Suprapubic skin (tissue), 4 donors: Measurements from ENCODE around the gene OR4D11. TPM values are rescaled to one million over a fixed set of nuclear protein-coding genes. Genes with fewer than 3 reads are reported as not detected.

Experiments
- DNase-seq, 2 donors: peaks; one replicate each; pipeline ENCODE4 v3.0.0-alpha.2; 2019; ENCODE audit warnings: low spot score in 2 of 2
- H3K27ac ChIP-seq: fragments of 200-600 bp; sonication (generic); one replicate; pipeline ENCODE4 v1.5.1; 2019
- H3K27me3 ChIP-seq: fragments of 200-600 bp; sonication (generic); one replicate; pipeline ENCODE4 v1.5.1; 2019
- H3K36me3 ChIP-seq: fragments of 200-600 bp; sonication (generic); one replicate; pipeline ENCODE4 v1.5.1; 2019
- H3K4me1 ChIP-seq: fragments of 200-600 bp; sonication (generic); one replicate; pipeline ENCODE4 v1.5.1; 2019
- H3K4me3 ChIP-seq: fragments of 200-600 bp; sonication (generic); one replicate; pipeline ENCODE4 v1.5.1; 2019; ENCODE audit warnings: mild to moderate bottlenecking
- H3K9me3 ChIP-seq: fragments of 200-600 bp; sonication (generic); one replicate; pipeline ENCODE4 v1.5.1; 2019
- CTCF ChIP-seq, 2 donors: fragments of 200-600 bp in 1 of 2; fragments of 450-650 bp in 1 of 2; sonication (generic) in 1 of 2; IDR thresholded peaks; one replicate each; pipeline ENCODE4 v1.5.1; 2016 to 2019; ENCODE audit warnings: antibody characterized with exemption in 2 of 2, mild to moderate bottlenecking in 1 of 2, moderate library complexity in 1 of 2
- EP300 ChIP-seq: sonication (generic); formaldehyde crosslinking; IDR thresholded peaks from one replicate; pipeline ENCODE4 v1.6.1; 2017; ENCODE audit warnings: antibody characterized with exemption
- POLR2A ChIP-seq, 2 donors: fragments of 450-650 bp; IDR thresholded peaks; one replicate each; pipeline ENCODE4 v1.6.1; 2017; ENCODE audit warnings: antibody characterized with exemption in 2 of 2, mild to moderate bottlenecking in 2 of 2, moderate library complexity in 2 of 2
- POLR2AphosphoS5 ChIP-seq, 3 donors: sonication (generic); formaldehyde crosslinking; IDR thresholded peaks; one replicate each; pipeline ENCODE4 v1.6.1; 2017; ENCODE audit warnings: antibody characterized with exemption in 3 of 3
- WGBS: methylation state at CpG from one replicate; pipeline ENCODE4 v1.1.5; 2018; 5-methylcytosine and 5-hydroxymethylcytosine counted together
- total RNA-seq, 4 donors: library from RNA; depleted of rRNA; stranded (reverse); fragments of >200 nt; gene quantifications; one replicate each; pipeline ENCODE4 v1.1.0, GENCODE V29; 2016

OR4D11 gene
- total RNA-seq, 4 donors from 2014 or later: not detected

- H3K4me3 ChIP-seq: no peak overlapping the region
- H3K4me1 ChIP-seq: no peaks in the 10 kb centered on the region
- no peak for TF ChIP-seq POLR2AphosphoS5 (IDR thresholded peaks at IDR 0.05)
- no peak for TF ChIP-seq EP300
- TF ChIP-seq POLR2A (IDR thresholded peaks at IDR 0.05): no peak
- TF ChIP-seq CTCF (IDR thresholded peaks at IDR 0.05): no peak
- H3K9me3 ChIP-seq: no peaks in the 10 kb centered on the region
- H3K27ac ChIP-seq: no peak overlapping the region
- WGBS: 79% methylated on average over 5 of the region's 5 CpGs
- no peak for DNase-seq
- no peaks in the 10 kb centered on the region for H3K36me3 ChIP-seq
- H3K27me3 ChIP-seq: no peaks in the 10 kb centered on the region
These were observed 17.4 kb downstream of the OR4D11 start for GRCh38 chr11:59520741-59521140.

- no peak for DNase-seq
- 14% methylated on average over 1 of the region's 1 CpG for WGBS
- no peaks in the 10 kb centered on the region for H3K27me3 ChIP-seq
- H3K36me3 ChIP-seq: no peaks in the 10 kb centered on the region
- TF ChIP-seq EP300 (no peak), CTCF (IDR thresholded peaks at IDR 0.05) (no peak), POLR2AphosphoS5 (IDR thresholded peaks at IDR 0.05) (no peak), POLR2A (IDR thresholded peaks at IDR 0.05) (no peak)
- H3K9me3 ChIP-seq: no peaks in the 10 kb centered on the region
- no peak overlapping the region for H3K27ac ChIP-seq
- H3K4me3 ChIP-seq: no peak overlapping the region
- H3K4me1 ChIP-seq: no peaks in the 10 kb centered on the region
These were observed 20.2 kb downstream of the OR4D11 start for GRCh38 chr11:59523541-59523940.

- Histone ChIP-seq H3K9me3 (no peaks in the 10 kb centered on the region), H3K27me3 (no peaks in the 10 kb centered on the region), H3K27ac (no peak overlapping the region), H3K36me3 (no peaks in the 10 kb centered on the region), H3K4me3 (no peak overlapping the region), H3K4me1 (no peaks in the 10 kb centered on the region)
- DNase-seq: no peak
- 55% methylated on average over 7 of the region's 7 CpGs for WGBS
- TF ChIP-seq EP300 (no peak), CTCF (IDR thresholded peaks at IDR 0.05) (no peak), POLR2AphosphoS5 (IDR thresholded peaks at IDR 0.05) (no peak), POLR2A (IDR thresholded peaks at IDR 0.05) (no peak)
These were observed 25.3 kb downstream of the OR4D11 start for GRCh38 chr11:59528711-59529110.

GRCh38 chr11:59532620-59533019, 29.2 kb downstream of the OR4D11 start:
- Histone ChIP-seq H3K4me3 (no peak overlapping the region), H3K4me1 (no peaks in the 10 kb centered on the region), H3K27me3 (no peaks in the 10 kb centered on the region), H3K9me3 (no peaks in the 10 kb centered on the region), H3K36me3 (no peaks in the 10 kb centered on the region), H3K27ac (no peak overlapping the region)
- WGBS: 88% methylated on average over 2 of the region's 2 CpGs
- TF ChIP-seq CTCF (IDR thresholded peaks at IDR 0.05) (no peak), EP300 (no peak), POLR2AphosphoS5 (IDR thresholded peaks at IDR 0.05) (no peak), POLR2A (IDR thresholded peaks at IDR 0.05) (no peak)
- no peak for DNase-seq

GRCh38 chr11:59534676-59535075, 31.3 kb downstream of the OR4D11 start:
- no peaks in the 10 kb centered on the region for H3K9me3 ChIP-seq
- H3K4me1 ChIP-seq: no peaks in the 10 kb centered on the region
- H3K36me3 ChIP-seq: no peaks in the 10 kb centered on the region
- H3K4me3 ChIP-seq: no peak overlapping the region
- no peak overlapping the region for H3K27ac ChIP-seq
- no peak for DNase-seq
- WGBS: 60% methylated on average over 1 of the region's 1 CpG
- no peaks in the 10 kb centered on the region for H3K27me3 ChIP-seq
- TF ChIP-seq POLR2AphosphoS5 (IDR thresholded peaks at IDR 0.05) (no peak), EP300 (no peak), POLR2A (IDR thresholded peaks at IDR 0.05) (no peak), CTCF (IDR thresholded peaks at IDR 0.05) (no peak)
